Erythroblast (primary cell): Measurements from ENCODE around the gene PTAFR.

ENCODE experiments used
- GATA1 ChIP-seq: IDR thresholded peaks from 2 replicates; pipeline ENCODE4 v1.6.1; 2011; ENCODE audit warnings: low read depth, mild to moderate bottlenecking, control low read depth, low read length, moderate library complexity
- POLR2A ChIP-seq: IDR thresholded peaks from 2 replicates; pipeline ENCODE4 v1.6.1; 2011; ENCODE audit warnings: mild to moderate bottlenecking, low read length

DNA sequence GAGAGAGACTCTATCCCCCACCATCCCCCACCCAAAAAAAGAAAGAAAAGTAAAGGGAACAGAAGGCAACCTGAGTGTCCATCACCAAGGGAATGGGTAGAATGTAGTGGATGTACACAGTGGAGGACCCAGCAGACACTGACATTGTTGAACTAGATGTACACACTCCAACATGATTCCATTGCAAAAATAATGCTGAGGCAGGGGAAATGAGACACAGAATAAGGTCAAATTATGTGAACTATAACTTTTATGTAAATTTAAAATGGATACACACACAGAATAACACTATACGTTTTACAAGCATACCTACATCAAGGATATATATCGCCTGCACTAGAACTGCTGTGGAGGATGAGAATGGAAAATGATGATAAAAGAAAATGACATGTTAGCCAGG is 34.8 kb downstream of the PTAFR start:
- TF ChIP-seq POLR2A, result no peak
- no peak for TF ChIP-seq GATA1
